Purkinje cell (primary cell): ENCODE measurements around the gene MALAT1. TPM values are rescaled to one million over a fixed set of nuclear protein-coding genes. Genes with fewer than 3 reads are reported as not detected.

Experiments
- polyA plus RNA-seq: library from polyadenylated mRNA; unstranded; fragments of >200 nt; fragmentation: Nextera tagmentation; gene quantifications from 2 replicates; pipeline ENCODE4 v1.2.1, GENCODE V29; 2014

MALAT1 gene
- 70,295 and 74,607 TPM in 2 replicates for polyA plus RNA-seq

DNA sequence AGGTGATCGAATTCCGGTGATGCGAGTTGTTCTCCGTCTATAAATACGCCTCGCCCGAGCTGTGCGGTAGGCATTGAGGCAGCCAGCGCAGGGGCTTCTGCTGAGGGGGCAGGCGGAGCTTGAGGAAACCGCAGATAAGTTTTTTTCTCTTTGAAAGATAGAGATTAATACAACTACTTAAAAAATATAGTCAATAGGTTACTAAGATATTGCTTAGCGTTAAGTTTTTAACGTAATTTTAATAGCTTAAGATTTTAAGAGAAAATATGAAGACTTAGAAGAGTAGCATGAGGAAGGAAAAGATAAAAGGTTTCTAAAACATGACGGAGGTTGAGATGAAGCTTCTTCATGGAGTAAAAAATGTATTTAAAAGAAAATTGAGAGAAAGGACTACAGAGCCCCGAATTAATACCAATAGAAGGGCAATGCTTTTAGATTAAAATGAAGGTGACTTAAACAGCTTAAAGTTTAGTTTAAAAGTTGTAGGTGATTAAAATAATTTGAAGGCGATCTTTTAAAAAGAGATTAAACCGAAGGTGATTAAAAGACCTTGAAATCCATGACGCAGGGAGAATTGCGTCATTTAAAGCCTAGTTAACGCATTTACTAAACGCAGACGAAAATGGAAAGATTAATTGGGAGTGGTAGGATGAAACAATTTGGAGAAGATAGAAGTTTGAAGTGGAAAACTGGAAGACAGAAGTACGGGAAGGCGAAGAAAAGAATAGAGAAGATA, at the start of gene MALAT1:
Gene MALAT1 (plus strand): TSS at position 69 of the 736 bp plus-strand sequence.

DNA sequence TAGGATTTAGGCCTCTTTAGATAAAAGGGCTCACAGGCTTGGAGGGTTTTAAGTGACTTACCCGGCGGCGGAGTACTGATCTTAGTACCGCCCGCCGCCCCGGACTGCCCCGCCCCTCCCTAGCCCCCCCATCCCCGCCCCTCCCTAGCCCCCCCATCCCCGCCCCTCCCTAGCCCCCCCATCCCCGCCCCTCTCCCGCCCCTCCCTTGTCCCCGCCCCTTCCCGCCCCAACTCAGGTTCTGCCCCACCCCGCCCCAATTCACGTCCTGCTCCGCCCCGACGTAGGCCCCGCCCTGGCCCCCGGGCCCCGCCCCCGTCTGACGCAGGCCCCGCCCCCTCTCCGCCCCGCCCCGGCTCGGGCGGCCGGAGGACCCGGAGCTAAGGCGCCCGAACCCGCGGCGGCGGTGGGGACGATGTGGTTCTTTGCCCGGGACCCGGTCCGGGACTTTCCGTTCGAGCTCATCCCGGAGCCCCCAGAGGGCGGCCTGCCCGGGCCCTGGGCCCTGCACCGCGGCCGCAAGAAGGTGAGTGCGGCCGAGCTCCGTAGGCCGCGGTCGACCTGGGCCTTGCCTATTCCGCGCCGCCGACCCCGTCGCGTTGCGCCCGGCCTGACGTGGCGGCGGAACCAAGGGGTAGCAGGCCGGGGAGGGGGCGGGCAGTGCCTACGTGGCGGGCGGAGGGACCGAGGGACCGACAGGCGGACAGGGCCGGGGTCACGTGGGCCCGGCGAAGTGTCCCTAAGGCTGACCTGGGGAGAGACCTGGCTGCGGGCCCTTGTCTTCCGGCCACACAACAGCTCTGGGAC, 26.1 kb downstream of the MALAT1 start, which contains the start of gene SCYL1:
Gene SCYL1 (plus strand): TSS at position 343 of the 805 bp plus-strand sequence. CDS start 71 bp downstream, at position 414.

Other genes with a start within 250 kb of the MALAT1 start
- 1.6 and 4.8 TPM in 2 replicates for gene POLA2, start 237.1 kb upstream of the MALAT1 start, polyA plus RNA-seq
- 2.8 and 4.2 TPM in 2 replicates for gene CDC42EP2, start 184.2 kb upstream of the MALAT1 start, polyA plus RNA-seq
- gene DPF2, start 165.2 kb upstream of the MALAT1 start, polyA plus RNA-seq = 19.0 and 20.5 TPM in 2 replicates
- gene TIGD3, start 144.3 kb upstream of the MALAT1 start, polyA plus RNA-seq = 1.7 and 1.8 TPM in 2 replicates
- 0.51 TPM in 1 of 2 replicates, not detected in the other for gene SLC25A45, start 116.4 kb upstream of the MALAT1 start, polyA plus RNA-seq
- gene FRMD8, start 112.4 kb upstream of the MALAT1 start, polyA plus RNA-seq = 2.2 and 2.6 TPM in 2 replicates
- 65.7 and 70.6 TPM in 2 replicates for gene NEAT1, start 76.2 kb upstream of the MALAT1 start, polyA plus RNA-seq
- 17.9 and 24.7 TPM in 2 replicates for gene SCYL1, start 26.0 kb downstream of the MALAT1 start, polyA plus RNA-seq
- 0.57 and 1.3 TPM in 2 replicates for gene LTBP3, start 59.3 kb downstream of the MALAT1 start, polyA plus RNA-seq
- gene ZNRD2, start 71.4 kb downstream of the MALAT1 start, polyA plus RNA-seq = 9.2 and 18.7 TPM in 2 replicates
- gene FAM89B, start 73.5 kb downstream of the MALAT1 start, polyA plus RNA-seq = 3.2 and 10.1 TPM in 2 replicates
- not detected in 2 replicates for gene EHBP1L1, start 77.0 kb downstream of the MALAT1 start, polyA plus RNA-seq
- gene KCNK7, start 96.8 kb downstream of the MALAT1 start, polyA plus RNA-seq = not detected in 2 replicates
- gene MAP3K11, start 115.2 kb downstream of the MALAT1 start, polyA plus RNA-seq = 0.78 and 1.7 TPM in 2 replicates
- gene PCNX3, start 116.7 kb downstream of the MALAT1 start, polyA plus RNA-seq = 0.74 and 1.5 TPM in 2 replicates
- not detected in 2 replicates for gene SIPA1, start 139.1 kb downstream of the MALAT1 start, polyA plus RNA-seq
- gene RELA, start 163.9 kb downstream of the MALAT1 start, polyA plus RNA-seq = 2.3 and 3.0 TPM in 2 replicates
- 2.4 and 7.8 TPM in 2 replicates for gene KAT5, start 213.2 kb downstream of the MALAT1 start, polyA plus RNA-seq
- 6.6 and 13.0 TPM in 2 replicates for gene RNASEH2C, start 221.8 kb downstream of the MALAT1 start, polyA plus RNA-seq